ENCODE results near the gene KDM4B.

GRCh38 chr19:4986056-4986455, 17.1 kb downstream of the KDM4B start:
- no peak for TF ChIP-seq POLR2A (IDR thresholded peaks at IDR 0.05; ENCODE audit: low read length)
- no peak for TF ChIP-seq GATA1 (IDR thresholded peaks at IDR 0.05; ENCODE audit: low read depth, low read length)
